ENCODE results near the gene CHP2.

CHP2 gene

GRCh38 chr16:23726710-23727109, 28.1 kb upstream of the CHP2 start (continued):
- TF ChIP-seq ZSCAN18 (tag by site-specific recombination; IDR thresholded peaks at IDR 0.05) (no peak), ZNF223 (tag by site-specific recombination; IDR thresholded peaks at IDR 0.05) (no peak), ZNF529 (tag by site-specific recombination; IDR thresholded peaks at IDR 0.05; ENCODE audit: insufficient replicate concordance) (no peak), ZNF423 (tag by site-specific recombination; IDR thresholded peaks at IDR 0.05) (no peak), ZNF548 (tag by site-specific recombination; IDR thresholded peaks at IDR 0.05) (no peak), ZNF677 (tag by site-specific recombination; IDR thresholded peaks at IDR 0.05) (no peak), ATF2 (tag by site-specific recombination; IDR thresholded peaks at IDR 0.05; ENCODE audit: low read depth) (no peak), ZNF555 (tag by site-specific recombination; conservative IDR thresholded peaks at IDR 0.05) (no peak), ZNF354C (tag by site-specific recombination; IDR thresholded peaks at IDR 0.05; ENCODE audit: borderline replicate concordance, low read depth) (no peak), ZNF626 (tag by site-specific recombination; IDR thresholded peaks at IDR 0.05) (no peak), ZNF341 (tag by site-specific recombination; IDR thresholded peaks at IDR 0.05; ENCODE audit: low read depth) (no peak), KLF16 (tag by site-specific recombination; IDR thresholded peaks at IDR 0.05) (no peak), ZNF140 (tag by site-specific recombination; IDR thresholded peaks at IDR 0.05) (no peak), ZNF654 (tag by site-specific recombination; IDR thresholded peaks at IDR 0.05; ENCODE audit: low read depth) (no peak), REST (tag by site-specific recombination; IDR thresholded peaks at IDR 0.05) (no peak), ZSCAN30 (tag by site-specific recombination; IDR thresholded peaks at IDR 0.05) (no peak)

- Histone ChIP-seq H3K36me3 (ENCODE audit: control insufficient read depth in 2 of 2, insufficient read depth in 1 of 2, low read length in 2 of 2) (no peaks in the 10 kb centered on the region), H3K27ac (ENCODE audit: extremely low read depth, low read depth, low read length) (no peak overlapping the region), H3K4me1 (ENCODE audit: control insufficient read depth, insufficient read depth, low read length) (no peaks in the 10 kb centered on the region), H3K4me3 (ENCODE audit: low read depth, low read length) (no peak overlapping the region), H3K9me3 (ENCODE audit: control insufficient read depth, insufficient read depth, low read depth, low read length) (no peaks in the 10 kb centered on the region)
- ChIA-PET CTCF (interaction anchor here (0.6 to 1.8 kb wide), 9 partner anchors 9 to 132 kb away, joined by 3 to 8 read pairs (median 4); partner anchors contain the start of gene NDUFAB1), POLR2A (interaction anchor here (0.8 to 1.1 kb wide), 3 partner anchors 49 to 171 kb away, joined by 3 read pairs; partner anchors contain the start of genes EARS2, PLK1 and UBFD1)
- TF ChIP-seq ZSCAN5A (tag by site-specific recombination; IDR thresholded peaks at IDR 0.05) (no peak), ZNF184 (tag by site-specific recombination; IDR thresholded peaks at IDR 0.05) (no peak), ZBTB6 (tag by site-specific recombination; IDR thresholded peaks at IDR 0.05) (no peak), ZBTB48 (tag by site-specific recombination; IDR thresholded peaks at IDR 0.05) (no peak), ZNF580 (tag by site-specific recombination; IDR thresholded peaks at IDR 0.05) (no peak), ZNF510 (tag by site-specific recombination; IDR thresholded peaks at IDR 0.05; ENCODE audit: insufficient replicate concordance) (no peak), PRDM4 (tag by site-specific recombination; IDR thresholded peaks at IDR 0.05) (no peak), ZNF843 (tag by site-specific recombination; IDR thresholded peaks at IDR 0.05) (no peak)
These were observed 26.7 kb upstream of the CHP2 start for GRCh38 chr16:23728112-23728477.

Data from HEK293 (cell line).